Stimulated activated CD4-positive, alpha-beta T cell treated with anti-CD3 and anti-CD28 coated beads, Interleukin-4, amount 100 ng/mL, for 1 hour (primary cell): ENCODE results near the gene DOCK1.

Experiments
- DNase-seq: peaks from one replicate; pipeline ENCODE4 v3.0.0-alpha.2; 2020

DOCK1 gene

DNA sequence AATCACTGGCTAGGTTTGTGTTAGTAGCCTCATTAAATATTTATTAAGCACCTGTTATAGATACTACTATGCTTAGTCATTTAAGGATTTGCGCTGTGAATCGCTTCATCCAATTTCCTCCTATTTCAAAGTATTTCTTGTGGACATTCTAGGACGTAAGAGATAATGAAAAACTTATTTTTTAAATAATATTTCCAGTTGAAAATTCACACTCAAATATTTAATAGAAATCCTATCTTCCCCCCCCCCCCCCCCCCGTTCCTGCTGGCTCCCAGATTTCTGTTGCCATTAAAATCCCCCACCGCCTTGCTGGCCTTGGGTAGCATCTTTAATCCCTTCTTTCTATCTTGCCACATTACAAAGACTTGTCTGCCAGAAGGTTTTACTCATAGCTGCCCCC is 285.2 kb downstream of the DOCK1 start:
- no peak for DNase-seq

DNA sequence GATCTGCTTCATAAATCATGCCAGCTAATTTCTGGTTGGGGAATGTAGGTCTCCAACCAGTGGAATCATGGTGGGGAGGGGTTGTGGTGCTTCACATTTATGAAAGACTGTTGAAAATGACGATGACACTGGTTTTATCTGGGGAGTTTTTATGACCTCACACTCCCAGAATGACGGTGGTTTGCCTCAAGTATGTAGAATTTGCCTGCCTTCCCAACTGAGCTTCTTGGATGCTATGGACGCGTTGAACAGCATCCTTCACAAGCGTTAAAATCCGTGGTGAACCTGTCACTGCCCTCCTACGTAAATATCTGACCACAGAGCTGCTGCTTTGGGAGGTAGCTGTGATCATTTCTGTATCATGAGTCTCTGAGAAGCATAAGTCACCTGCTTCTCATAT is 287.9 kb downstream of the DOCK1 start:
- no peak for DNase-seq

DNA sequence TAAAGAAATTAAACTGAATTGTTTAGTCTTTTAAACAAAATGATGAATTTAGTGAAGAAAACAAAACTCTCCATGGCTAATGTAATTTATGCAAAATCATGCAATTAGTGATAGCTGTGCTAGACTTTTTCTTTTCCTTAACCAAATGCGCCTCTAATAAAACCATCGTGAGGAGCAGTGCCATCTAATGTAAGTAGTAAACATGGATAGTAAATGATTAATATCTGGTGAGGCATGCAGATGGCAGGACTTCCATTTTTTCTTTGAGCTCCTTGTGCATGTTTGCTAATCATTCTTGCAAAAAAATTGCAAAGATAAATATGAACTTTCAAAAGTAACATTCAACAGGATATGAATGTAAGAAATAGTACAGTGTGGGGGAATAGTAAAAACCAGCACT is 288.9 kb downstream of the DOCK1 start:
- DNase-seq = no peak

DNA sequence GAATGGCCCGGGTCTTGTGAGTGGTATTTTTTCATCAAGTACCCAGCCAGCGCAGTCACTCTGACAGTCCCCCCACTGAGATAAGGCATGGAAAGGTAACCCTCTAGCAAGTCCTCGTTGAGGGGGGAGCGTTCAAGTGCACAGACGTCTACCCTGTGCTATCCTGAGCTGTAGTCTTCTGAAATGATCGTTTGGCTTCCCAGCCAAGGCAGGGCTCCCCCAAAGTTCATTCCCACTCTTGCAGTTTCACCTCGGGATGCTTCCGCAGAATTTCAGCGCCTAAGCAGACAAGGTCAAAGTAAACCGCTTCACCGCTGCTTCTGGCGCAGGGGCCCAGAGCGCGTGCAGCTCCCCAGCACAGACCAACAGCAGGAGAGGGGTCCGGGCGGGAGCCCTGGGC is 289.4 kb downstream of the DOCK1 start:
- no peak for DNase-seq

DNA sequence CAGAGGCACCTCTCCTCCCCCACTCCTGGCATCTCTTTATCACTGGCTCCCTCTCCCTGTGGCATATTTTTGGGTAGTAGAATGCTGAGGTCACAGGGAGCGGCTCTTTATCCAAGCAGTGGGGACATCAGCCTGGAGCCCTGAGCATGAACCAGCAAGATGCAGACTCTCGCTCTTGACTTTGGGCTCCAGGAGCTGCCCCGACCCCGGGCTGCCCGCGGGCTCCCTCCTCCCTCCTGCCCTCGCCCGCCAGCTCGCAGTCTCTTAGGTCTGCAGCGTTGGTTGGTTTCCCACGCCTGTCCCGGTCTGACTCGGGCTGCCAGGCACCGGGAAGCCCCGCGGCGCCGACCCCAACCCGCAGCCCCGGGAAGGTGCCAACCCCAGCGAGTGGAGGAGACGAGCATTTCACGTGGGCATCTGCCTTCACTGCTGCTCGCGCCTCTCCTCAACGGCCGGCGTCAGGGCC is 289.8 kb downstream of the DOCK1 start:
- no peak for DNase-seq

DNA sequence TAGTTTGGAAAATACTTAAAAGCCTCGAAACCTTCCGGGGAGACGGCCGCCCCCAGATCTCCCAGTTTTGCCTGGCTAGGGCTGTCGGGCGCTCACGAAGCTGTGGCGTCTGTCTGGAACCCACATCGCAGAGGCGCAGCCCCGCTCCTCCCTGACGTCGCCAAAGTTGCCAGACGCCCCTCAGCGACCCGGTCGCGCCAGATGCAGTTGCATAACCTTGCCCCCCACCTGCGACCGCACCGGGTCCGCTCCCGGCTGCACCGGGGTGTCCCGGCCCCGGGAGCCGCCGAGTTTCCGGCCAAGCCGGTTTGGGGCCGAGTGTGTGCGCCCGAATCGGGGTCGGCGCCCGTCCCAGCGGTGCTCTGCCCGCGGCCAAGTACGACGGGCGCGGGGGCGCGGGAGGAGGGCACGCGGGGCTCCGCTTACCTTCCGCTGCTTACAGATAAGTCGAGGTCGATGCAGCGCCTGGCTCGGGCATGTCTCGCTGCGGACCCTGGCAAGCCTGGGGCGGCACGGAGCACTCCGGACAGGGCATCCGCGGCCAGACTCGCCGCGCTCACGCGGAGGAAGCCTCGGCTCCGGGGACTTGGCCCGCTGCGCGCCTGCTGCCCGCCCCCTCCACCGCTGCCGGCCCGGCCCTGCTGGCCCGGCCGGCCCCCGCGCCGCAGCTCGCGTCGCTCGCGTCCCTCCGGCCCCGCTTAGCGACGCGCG is 290.5 kb downstream of the DOCK1 start:
- no peak for DNase-seq

DNA sequence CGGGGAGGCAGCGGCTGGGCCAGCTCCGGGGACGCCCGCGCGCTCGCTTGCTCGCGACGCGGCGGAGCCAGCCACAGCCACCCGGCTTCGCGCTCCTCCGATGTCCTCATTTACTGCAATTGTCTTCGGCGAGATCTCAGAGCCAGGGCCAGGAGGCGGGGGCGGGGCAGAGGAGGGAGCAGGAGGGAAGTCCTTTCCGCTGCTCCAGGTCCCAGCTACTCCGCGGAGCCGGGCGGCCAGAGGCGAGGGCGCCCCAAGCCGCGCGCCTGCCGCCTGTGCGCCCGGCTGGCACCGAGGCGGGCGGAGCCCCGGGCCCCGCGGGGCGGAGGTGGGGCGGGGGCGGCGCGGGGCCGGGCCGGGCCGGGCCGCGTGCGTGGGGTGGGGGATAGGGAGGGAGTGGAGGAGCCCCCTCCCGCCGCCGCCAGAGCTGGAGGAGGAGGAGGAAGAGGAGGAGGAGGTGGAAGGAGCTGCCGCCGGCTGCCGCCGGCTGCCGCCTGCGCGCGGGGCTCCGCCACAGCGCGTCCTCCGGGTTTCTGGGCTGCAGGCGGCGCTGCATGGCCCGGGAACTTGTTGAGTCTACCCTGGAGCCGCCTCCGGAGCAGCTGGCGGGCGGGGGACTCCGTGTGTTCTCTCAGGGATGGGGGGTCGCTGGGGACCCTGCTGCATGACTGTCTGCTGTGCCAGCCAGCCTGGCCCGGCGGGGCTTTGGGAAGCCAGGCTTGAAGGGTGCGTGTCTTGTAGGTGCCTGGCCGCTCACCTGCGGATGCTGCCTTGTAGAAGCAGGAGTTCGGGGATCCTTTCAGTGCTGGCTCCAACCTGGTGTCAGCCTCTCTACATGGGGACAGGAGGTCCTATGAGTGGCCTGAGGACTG is 291.3 kb downstream of the DOCK1 start, which contains the start of gene INSYN2A:
Gene INSYN2A (minus strand): TSS at position 310 of the 872 bp plus-strand sequence. CDS start 20,196 bp downstream, outside the sequence.
- no peak for DNase-seq

DNA sequence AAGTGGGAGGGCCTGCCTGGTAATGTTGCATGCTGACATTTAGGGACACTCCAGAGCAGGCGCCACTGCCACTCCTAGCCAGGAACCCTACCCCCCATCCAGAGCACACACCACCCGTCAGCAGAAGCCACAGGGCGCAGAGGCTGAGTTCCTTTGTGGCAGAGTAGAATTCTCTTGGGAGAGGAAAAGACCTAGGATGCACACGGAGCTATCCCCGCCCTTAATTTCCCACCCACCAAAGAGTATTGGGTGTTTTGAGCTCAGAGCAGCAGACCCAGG is 291.9 kb downstream of the DOCK1 start:
- DNase-seq = no peak

DNA sequence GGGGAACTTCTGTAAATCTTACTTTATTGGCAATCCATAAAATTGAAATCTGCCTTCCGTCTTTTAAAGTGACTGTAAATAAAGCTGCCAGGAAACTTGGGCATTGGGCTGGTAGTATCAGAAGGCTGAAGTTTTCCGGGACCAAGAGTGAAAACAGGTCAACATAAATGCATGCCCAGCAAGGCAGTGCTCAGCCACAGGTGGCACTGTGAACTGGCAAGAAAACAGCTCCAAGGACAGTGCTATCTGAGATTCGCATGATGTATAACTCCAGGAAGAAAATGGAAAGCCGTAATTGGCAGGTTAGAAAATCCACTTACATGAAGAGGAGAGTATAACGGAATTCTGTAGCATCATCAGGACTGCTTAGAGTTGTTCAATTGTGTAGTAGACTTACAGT is 293.1 kb downstream of the DOCK1 start:
- no peak for DNase-seq

DNA sequence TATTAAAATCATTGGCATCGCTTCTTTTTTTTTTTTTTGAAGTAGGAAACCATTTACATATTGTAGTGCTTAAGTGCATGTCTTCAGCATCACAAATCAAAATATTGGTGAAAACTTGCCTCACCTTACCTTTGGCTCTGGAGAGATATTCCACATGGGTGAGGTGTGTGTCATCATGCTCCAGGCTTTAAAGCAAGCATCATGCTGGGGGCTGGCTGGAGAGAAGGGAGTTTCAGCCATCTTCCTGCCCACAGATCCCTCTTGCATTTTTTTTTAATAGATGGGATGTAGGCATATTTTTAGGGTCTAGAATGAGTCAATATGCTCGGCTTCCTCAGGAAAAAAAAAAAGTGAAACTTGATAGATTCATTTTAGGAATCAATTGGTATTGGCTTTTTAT is 293.5 kb downstream of the DOCK1 start:
- DNase-seq = no peak

DNA sequence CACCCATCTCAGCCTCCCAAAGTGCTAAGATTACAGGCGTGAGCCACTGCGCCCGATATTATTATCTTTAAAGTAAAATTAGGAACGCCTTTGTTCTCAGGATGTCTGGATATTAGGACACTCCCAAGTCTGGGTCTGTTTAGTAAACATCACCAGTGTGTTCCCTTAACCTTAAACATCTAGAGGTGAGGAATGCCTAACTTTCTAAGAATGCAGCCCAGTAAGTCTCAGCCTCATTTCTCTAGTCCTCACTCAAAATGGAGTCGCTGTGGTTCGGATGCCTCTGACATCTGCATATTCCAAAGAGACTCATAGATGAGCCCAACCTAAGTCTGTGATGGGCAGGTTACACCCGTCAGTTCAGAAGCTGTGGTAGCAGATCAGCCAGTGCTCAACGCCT is 295.4 kb downstream of the DOCK1 start:
- no peak for DNase-seq

DNA sequence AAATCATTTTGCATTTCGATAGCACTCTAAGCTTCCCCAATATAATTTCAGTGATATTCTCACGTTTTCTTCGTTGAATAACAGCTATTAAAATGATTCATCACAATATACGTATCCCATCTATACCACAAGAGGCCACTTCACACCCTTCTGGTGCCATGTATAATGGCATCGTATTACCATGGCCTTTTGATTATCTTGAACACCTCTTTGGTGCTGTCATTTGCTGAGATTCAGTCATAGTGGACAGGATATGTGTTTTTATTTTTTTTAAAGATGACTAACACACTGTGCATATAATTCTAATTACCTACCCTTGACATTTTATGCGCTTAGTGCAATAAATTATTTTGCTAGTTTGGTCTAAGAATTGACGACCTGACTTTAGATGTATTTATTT is 297.8 kb downstream of the DOCK1 start:
- DNase-seq = no peak

DNA sequence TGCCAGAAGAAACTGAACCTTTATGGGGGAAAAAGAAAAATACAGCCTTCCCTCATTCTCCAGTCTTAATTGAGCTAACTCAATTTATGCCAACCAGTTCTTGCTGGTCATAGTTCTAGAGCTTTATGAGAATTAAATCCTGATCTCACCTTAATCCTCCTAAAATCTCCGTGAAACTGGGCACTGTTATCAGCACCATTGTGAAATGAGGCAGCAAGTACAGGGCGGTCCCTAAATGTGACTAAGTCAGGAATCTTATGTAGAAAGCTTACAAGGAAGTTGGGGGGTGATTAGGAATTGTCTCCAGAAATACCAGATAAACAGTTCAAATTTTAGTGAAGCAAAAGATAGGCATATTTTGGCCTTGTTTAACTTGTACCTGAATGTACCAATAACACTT is 301.9 kb downstream of the DOCK1 start:
- DNase-seq = no peak

DNA sequence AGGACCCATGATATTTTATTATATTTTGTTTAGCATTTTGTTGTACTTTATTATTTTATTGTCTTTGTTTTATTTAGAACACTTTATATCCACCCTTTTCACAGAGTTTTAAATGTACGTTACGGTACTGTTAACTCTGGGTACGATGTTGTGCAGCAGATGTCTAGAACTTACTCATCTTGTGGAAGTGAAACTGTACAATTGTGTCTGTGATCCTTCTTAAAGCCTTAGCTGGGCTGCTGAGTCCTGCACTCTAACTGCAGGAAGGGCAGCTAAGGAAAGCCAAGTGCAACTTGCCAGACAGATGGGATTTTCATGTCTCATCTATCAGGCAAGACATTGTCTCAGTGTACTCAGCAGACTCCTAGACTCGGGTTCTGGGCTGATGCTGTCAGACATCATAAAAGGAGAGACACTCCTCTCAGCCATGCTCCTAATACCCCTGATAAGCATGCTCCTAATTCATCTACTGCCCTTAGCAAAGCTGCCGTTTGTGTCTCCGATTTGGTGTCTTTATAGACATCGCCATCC is 305.8 kb downstream of the DOCK1 start:
- DNase-seq = no peak

DNA sequence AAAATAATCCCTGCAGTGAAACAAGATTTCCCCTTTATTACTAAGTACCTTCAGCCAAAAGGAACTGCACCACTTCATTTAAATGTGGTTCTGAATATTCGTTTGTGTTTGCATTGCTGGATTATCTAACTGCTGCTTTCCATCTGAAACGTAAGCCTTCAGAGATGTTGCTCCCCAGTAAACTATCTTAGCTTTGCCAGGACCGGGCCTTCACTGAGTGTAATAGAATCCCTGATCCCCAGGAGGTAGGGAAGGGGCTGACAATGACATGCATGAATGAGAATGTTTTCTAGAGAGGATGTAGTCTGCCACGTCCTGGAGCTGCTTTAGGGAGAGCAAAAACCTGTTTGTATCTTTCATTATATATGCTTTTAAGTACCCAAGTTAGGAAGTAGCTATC is 310.6 kb downstream of the DOCK1 start:
- no peak for DNase-seq

DNA sequence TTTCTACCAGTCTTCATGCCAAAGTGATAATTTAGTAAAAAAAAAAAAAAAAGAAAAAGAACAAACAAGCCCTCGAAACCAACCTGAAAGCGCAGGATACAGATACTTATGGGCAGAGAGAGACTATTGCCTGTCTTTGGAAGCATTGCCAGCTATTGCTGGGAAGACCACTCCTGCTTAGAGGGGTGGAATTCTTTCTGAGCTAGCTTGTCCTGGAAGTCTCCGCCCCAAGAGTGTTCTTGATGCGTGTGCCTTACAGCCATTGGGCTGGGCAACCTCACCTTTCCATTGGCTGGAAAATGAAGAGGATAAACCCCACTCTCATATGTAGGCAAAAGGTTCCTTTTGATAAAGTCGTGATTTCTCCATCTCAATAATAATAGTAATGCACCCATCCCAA is 311.0 kb downstream of the DOCK1 start:
- no peak for DNase-seq

DNA sequence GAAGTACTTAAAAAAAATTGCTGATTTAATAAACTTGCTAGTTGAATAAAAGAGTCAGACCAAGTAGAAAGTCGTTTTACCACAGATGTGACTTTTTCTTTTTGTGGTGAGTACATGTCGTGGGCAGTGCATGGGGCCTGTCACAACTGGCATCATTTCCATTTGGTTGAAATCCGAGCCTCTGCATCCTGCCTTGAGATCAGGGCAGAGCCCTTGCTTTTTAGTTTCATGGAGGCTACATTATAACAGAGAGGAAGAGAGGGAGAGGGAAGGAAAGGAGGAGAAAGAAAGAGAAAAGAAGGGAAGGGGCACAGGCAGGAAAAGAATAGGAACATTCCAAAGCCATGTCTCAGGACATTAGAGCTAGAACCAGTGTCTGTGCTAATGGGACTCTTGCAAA is 311.6 kb downstream of the DOCK1 start:
- no peak for DNase-seq

DNA sequence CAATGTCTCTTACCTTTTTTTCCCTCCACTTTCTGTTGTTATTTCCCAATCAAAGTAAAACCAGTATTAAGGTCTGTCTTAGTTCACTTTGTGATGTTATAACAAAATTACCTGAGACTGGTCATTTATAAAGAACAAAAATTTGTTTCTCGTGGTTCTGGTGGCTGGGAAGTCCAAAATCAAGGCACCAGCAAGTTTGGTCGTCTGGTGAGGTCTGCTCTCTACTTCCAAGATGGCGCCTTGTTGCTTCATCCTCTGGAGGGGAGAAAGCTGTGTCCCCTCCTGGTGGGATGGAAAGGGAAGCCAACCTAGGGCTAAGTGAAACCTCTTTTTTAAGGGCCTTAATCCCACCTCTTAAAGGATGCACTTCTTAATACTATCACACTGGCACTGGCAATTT is 313.4 kb downstream of the DOCK1 start:
- no peak for DNase-seq

DNA sequence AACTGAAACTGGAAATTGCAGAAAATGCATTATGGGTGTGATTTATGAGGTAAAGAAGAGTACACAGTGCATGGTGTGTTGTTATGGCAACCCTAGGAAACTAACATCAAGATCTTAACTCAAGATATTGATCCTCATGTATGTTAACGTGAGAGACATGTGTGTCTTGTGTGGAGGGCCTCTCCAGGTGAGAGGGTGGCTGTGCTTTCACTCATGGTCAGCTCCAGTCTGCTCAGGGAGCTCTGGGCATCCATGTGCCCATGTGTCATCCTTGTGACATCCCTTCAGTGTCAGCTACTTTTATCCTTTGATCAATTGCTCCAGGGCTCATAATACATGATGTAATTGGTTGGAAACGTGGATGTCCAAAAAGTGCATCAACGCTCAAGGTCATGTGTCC is 316.1 kb downstream of the DOCK1 start:
- no peak for DNase-seq

DNA sequence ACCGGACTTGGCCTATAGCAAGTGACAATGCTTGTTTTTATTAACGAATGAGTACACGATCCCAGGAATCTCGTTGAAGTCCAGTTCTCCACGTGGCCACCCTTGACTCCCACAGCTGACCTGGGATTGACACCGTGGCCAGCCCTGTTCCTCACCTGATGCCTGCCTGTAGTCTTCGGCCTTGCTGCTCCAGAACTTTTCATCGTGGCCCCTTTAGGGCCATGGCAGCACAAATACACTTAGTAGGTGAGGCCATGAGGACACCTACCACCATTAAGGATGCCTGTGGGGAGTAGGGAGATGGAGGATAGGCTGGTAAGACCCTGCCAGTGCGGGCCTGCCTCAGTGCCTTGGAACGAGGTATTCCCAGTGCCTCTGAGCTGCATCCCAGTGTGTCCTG is 321.8 kb downstream of the DOCK1 start:
- DNase-seq = no peak

DNA sequence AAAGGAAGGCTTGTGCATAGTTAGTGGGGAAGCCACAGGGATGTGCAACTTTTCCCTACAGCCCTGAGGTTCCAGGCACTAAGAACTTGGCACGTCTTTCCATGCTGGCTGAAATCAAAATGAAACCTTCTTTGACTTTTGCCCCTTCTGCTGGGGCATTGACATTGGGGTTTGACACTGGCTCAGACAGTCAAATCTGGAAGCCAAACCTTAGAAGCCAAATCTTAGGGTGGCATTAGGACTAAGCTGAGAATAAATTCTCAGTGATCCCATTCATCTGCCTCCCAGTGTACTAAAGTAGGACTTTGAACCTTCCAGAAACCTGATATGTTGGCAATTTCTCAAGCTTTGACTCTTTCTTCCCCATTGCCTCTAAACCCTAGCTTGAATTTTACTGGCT is 322.4 kb downstream of the DOCK1 start:
- no peak for DNase-seq

DNA sequence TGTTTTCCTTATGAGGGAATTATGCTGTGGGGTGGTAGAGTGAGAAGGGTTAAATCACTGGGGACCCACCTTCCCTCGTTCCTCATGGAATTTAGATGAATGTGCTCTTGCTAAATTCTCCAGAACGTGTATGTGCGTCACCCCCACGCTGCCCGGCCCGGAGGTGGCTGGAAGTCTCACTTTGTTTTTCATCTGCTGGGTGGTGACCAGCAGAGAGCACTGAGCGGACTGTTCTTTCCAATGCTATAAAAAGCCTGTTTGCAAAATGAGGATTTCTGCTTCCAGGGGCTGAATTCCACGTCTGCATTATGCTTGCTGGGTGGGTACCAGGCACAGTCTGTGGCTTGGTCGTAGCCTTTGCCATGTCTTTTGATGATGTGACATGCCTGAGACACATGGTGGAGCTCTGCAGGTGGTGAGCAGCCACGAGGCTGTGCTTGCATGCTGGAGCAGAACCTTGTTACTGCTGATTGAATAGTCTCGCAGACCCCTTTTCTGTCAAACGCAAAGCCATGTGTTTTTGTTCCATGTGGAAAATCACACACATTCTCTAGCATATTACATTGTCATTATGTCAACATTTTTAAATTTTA is 323.1 kb downstream of the DOCK1 start:
- no peak for DNase-seq

DNA sequence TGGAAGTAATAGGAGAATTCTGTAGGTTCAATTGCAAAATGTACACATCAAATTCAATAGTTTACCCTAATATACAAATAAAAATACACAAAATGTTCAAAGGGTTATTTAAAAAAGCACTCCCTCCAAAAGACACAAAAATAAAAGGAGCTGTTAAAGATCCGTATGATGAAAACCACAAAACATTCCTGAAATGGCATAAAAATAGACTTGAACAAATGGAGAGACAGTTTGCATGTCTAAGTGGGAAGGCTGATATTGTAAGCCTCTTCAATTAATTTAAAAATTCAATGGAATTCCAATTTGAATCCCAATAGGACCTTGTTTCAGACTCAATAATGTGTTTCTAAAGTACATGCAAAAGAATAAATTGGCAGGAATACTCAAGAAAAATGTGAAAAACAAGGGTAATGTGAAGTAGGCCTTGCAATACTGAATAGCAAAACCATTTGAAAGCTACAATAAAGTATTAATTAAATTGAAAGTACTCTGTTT is 329.1 kb downstream of the DOCK1 start:
- no peak for DNase-seq

DNA sequence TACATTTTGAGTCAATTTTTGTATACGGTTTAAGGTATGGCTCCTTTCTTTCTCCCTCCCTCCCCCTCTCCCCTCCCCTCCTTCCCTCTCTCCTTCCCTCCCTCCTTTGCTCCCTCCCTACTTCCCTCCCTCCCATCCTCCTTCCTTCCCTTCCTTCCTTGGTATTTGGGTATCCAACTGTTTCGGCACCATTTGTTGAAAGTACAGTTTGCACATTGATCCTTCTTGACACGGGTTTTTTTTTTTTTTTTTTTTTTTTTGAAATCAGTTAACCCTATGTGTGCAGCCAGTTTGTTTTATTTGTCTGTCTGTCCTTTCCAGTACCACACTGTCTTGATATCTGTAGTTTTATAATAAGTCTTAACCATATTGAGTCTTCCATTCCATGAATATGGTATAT is 331.0 kb downstream of the DOCK1 start:
- DNase-seq = no peak
